IPS DF 19.7 (cell line): Measurements from ENCODE around the gene MYOM1.

Experiments used
- DNase-seq: peaks from one replicate; pipeline ENCODE4 v3.0.0-alpha.2; 2013; ENCODE audit warnings: low read depth, low spot score

MYOM1 gene

GRCh38 chr18:3250237-3251107 lies 30.7 kb upstream of the MYOM1 start:
- DNase-seq = no peak

- DNase-seq = no peak
Measured at GRCh38 chr18:3248658-3249359, 29.0 kb upstream of the MYOM1 start.

DNA sequence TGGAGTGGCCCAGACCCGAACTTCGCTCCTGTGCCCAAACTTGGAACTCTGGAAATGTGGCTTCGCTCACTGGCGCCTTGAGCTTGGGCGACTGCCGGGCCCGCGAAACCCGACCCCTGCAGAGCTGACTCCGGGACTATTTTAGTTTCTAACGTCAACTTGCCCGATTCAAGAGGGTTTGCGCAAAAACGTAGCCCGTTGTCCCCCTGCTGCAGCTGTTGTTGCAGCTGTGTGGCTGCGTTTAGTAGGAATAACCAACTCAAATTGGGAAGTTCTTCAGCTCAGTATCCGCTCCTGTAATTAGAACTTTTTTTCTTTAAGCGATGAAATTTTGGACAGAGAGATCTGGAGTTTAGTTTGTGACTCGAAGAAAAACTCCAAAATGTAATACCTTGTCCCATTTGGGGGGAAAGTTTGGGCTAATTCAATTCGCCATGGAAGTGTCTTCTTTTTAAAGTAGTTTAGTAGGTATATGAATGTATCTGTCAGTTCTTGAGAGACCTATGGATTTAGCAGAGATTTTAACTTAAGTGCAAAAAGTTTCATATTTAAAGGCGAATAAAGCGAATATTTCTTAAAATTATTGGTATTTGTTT lies 28.4 kb upstream of the MYOM1 start:
- no peak for DNase-seq

- peak; percentile 88 for DNase-seq
Measured at GRCh38 chr18:3247240-3248061, 27.7 kb upstream of the MYOM1 start, which contains the start of gene MYL12A. MYL12A (plus strand) TSS chr18:3247801; CDS start chr18:3253248, 5,447 bp downstream.

- no peak for DNase-seq
Measured at GRCh38 chr18:3246635-3247239, 27.0 kb upstream of the MYOM1 start.

- peak; percentile 75 for DNase-seq
Measured at GRCh38 chr18:3245853-3246634, 26.3 kb upstream of the MYOM1 start.

DNA sequence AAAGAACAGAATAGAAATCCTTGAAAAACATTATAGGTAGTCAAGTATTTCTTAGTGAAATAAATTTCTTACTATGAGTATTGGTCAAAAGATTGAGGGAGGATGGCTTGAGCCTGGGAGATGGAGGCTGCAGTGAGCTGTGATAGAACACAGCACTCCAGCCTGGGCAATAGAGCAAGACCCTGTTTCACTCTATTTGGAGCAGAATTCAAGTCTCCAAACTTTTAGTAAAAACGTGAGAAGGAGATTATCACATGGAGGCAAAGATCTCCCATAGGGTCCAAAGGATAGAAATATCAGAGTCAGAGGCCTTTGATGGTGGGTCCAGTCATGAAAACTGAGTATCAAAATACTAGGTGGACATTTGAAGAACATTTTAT lies 25.4 kb upstream of the MYOM1 start:
- no peak for DNase-seq

DNA sequence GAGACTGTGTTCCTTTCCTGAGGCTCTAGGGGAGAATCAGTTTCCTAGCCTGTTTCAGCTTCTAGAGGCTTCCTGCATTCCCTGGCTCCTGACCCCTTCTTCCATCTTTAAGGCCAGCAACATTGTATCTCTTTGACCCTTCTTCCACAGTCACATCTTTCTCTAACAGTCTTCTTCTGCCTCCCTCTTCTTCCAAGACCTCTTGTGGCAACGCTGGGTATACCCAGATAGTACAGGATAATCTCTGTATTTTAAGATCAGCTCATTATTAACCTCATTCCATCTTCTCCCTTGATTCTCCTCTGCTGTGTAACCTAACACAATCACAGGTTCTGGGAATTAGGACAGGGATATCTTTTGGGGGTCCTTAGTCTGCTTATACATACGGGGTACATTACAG lies 19.0 kb upstream of the MYOM1 start:
- DNase-seq = no peak

DNA sequence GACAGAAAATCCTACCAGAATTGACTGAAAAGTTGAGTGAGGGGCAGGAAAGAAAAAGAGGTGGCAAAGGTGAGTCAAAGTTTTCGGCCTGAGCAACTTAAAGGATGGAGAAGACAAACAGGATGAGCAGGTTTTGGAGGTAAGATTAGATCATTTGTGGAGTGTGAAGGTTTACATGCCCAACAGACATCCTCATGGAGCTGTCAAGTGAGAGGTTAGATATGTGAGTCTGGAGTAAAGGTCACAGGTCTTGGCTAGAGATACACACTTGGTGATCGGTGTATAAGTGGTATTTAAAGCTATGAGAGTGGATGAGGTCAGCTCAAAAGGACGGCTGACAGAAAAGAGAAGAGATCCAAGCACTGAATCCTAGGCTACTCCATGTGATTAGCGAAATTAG lies 16.7 kb upstream of the MYOM1 start:
- no peak for DNase-seq

GRCh38 chr18:3235846-3236245 lies 16.1 kb upstream of the MYOM1 start:
- no peak for DNase-seq

DNA sequence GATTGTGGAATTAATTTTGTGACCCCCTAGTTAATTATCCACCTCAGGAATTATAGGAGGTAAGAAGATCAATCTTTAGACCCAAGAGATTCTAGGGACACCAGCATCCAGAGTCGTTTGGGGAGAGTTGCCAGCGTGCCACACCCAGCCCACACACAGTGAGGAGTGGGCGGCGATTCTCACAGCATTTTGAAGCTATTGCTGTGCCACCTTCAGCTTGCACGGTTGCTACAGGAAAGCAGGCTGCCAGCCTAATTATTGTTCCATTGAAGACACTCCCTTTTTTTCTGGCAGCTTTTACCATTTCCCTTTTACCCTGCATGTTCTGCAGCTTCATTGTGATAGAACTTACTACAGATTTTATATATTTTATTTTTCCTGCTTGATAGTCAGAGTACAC lies 14.7 kb upstream of the MYOM1 start:
- DNase-seq = no peak

DNA sequence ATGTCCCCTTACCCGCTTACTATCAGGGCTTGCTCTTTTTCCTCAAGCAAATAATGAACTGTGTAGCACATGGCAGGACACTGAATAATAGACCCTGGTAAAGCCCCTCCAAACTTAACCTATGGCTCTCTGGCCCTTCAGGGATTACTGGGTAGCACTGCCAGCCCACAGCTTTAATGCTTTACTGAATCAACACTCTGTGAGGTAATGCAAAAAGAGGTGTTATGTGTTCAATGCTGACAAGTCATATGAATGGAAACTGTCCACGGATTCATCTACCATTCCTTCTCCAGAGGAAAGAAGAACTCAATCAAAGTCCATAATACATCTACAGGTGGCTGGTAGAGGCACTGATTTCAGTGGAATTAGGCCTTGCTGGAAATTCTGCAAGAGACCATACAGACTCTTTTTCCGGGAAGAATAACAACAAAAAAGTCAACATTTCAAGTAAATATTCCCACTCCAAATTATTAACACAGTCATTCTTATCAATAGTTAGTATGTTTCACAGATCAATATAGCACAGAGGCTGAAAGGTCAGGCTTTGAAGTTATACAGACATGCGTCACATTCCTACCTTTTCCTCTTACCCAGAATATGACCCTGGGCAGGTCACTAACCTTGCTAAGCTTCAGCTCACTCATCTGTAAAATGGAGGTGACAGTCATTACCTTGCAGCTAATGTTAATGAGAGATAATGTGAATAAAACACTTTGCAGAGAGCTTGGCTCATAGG lies 13.8 kb upstream of the MYOM1 start:
- DNase-seq = no peak

DNA sequence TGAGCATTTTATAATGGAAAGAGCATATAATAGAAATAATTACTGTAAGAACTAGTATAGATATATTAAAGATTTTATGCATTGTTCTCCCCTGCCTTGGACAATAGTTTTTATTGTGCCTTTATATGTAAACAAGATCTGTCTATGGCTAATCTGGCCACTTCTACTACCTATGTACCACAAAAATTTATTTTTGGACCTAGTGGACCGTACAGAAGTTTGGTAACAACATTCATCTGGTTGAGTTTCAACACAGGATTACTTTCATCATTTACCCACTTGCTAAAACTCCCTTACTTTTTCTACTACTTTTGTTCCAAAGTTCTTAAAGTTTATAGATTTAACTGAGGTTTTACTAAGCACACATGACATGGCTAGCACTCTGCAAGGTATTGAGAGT lies 13.2 kb upstream of the MYOM1 start:
- no peak for DNase-seq

DNA sequence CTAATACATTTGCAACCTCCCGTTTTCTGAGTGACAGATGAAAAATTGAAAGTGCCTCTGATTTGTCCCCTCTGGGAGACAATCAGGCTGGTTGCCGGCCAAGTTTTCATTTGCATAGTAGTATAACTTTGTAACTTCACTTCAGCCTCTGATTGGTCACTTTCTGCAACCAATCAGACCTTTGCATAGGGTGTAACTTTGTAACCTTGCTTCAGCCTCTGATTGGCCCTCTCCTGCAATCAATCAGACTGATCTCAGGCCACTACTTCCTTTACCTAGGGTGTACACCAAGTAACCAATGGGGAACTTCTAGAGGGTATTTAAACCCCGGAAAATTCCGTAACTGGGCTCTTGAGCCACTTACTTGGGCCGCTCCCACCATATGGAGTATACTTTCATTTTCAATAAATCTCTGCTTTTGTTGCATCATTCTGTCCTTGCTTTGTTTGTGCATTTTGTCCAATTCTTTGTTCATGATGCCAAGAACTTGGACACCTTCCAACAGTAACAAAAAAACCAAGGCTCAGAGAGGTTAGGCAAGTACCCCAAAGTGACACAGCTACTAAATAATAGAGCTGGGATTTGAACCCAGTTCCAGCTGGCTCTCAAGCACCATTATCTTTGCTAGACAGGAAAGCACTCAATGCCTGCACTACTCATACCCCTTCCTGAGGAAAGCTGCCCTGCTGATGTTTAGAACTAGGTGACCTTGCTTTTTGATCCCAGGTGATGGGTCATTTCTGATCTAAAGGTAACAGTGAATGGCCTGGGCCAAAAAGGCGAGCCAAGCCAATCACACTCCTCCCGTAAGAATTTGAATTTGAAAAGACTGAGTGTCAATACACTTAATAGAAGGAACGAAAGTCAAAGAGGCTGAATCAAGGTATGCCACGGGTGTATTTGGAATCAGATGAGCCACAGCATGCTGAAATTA lies 10.9 kb upstream of the MYOM1 start:
- DNase-seq = peak; percentile 63

GRCh38 chr18:3226048-3226447 lies 6.3 kb upstream of the MYOM1 start:
- no peak for DNase-seq

DNA sequence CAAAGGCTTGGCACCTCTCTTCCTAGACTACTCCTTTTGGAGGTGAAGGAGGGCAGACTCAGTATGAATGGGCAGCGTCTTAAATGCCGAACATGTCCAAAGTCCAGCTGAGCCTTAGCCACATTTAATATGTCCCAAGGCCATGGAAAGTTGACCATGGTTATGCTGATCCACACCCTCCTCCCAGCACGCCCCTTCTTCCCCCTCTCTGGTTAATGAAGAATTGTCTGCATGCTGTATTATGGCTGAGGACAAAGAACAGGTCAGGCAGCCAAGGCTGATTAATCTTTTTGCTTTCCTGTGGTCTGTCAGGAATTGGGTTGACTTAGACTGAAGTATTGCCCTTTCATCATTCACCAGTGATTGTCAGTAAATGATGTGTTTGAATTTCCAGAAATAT lies 5.8 kb upstream of the MYOM1 start:
- DNase-seq = no peak

DNA sequence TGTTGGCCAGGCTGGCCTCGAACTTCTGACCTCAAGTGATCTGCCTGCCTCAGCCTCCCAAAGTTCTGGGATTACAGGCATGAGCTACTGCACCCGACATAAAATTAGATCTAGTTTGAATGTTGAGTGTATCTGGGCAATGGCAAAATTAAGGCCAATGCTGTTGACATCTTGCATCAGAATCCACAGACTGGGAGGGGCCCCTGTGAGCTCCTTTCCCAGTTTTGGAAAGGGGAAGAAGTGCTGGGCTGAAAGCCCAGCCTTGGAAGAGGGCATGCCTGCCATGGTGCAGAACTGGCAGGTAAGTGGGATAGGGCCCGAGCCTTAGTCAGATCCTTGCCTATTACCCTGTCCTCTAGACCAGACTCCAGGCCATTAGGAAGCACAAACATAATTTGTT lies 4.5 kb upstream of the MYOM1 start:
- DNase-seq = no peak

GRCh38 chr18:3223356-3223755 lies 3.6 kb upstream of the MYOM1 start:
- DNase-seq = no peak

DNA sequence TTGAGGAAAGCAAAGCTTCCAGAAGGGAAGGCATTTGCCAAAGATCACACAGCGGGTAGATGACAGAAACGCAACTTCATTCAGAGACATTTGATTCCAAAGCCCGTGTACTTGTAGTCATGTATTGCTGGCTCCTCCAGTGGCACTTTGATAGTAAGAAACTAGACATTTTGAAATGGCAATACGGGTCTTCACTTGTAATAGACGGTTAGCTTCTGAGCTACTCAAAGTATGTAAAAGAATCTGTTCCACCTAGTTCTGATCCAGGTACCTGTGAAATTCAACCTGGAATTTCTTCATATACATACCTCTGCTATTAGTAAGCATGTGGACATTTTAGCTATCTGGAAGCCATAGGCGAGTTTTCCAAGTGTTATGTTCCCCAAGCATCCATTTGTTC lies 1.7 kb upstream of the MYOM1 start:
- DNase-seq = no peak
